Heart right ventricle (tissue), 12 donors: ENCODE measurements around the gene PCDHGA10. TPM values are rescaled to one million over a fixed set of nuclear protein-coding genes. Genes with fewer than 3 reads are reported as not detected.

Experiments
- polyA plus RNA-seq, 2 donors: library from polyadenylated mRNA; stranded (reverse); fragments of 200-250 nt; gene quantifications; one replicate each; pipeline ENCODE4 v1.2.3, GENCODE V29; 2013
- total RNA-seq, 10 donors: library from RNA; stranded (reverse); fragmentation: NEBNext Ultra II Directional in 3 of 10; extraction: Animal tissue kit (Norgen Biotek cat#: 25700) in 3 of 10; gene quantifications; one replicate each; pipeline versions ENCODE4 v1.2.1 to v1.2.4, GENCODE V29; 2021 to 2023
- donor health status: ischemic (EF 13 %, LVEDD 7.1; RV severe dilation, severe dysfunction).
- donor health status: healthy with polysubstance abuse.
- donor health status: DM: no; HTN: yes; CAD: no.
- donor health status: DM: no; HTN: no; CAD: no.
- donor health status: ischemic (EF 25% LVEDD 6.9; RV normal size, moderate dysfunction).
- donor health status: ischemic (EF 25% LVEDD 5.7; RV mildly dilated, moderate dysfunction).
- donor health status: healthy.
- donor health status: nonischemic (EF 11% LVEDD 7.7; RV severe dilation, severe dysfunction).
- donor health status: DM: yes; HTN: yes; CAD: no.
- donor health status: PGD.
- donor health status: ischemic (EF 29% LVEDD 5.4; RV normal size, mild dysfunction).
- donor health status: nonischemic (EF 23%, LVEDD 6.1; RV moderate dilation, normal function).

PCDHGA10 gene
- total and polyA plus RNA-seq, 12 donors = 0.52 to 7.8 (median 6.3) TPM

Other genes with a start within 250 kb of the PCDHGA10 start
Only the 30 nearest of the 37 such genes appear.
- gene PCDHB10, start 220.6 kb upstream of the PCDHGA10 start, total RNA-seq = 1 to 10 TPM in 3 of 10 donors, under 1 TPM in 7; 0.28 to 1.3 (median 0.68) TPM
- gene PCDHB10, start 220.6 kb upstream of the PCDHGA10 start, polyA plus RNA-seq = under 1 TPM; 0.42 to 0.59 TPM
- gene PCDHB11, start 213.4 kb upstream of the PCDHGA10 start, total RNA-seq = 1 to 10 TPM in 7 of 10 donors, under 1 TPM in 3; 0.64 to 2.8 (median 1.4) TPM
- gene PCDHB11, start 213.4 kb upstream of the PCDHGA10 start, polyA plus RNA-seq = under 1 TPM; 0.26 to 0.37 TPM
- gene PCDHB12, start 204.3 kb upstream of the PCDHGA10 start, total RNA-seq = 1 to 10 TPM in 6 of 10 donors, under 1 TPM in 4; 0.79 to 1.7 (median 1.1) TPM
- gene PCDHB12, start 204.3 kb upstream of the PCDHGA10 start, polyA plus RNA-seq = under 1 TPM; 0.51 to 0.58 TPM
- 1 to 10 TPM; 2.7 to 5.4 (median 3.6) TPM for gene PCDHB13, start 199.1 kb upstream of the PCDHGA10 start, total RNA-seq
- gene PCDHB13, start 199.1 kb upstream of the PCDHGA10 start, polyA plus RNA-seq = 1 to 10 TPM; 1.0 to 1.3 TPM
- gene PCDHB14, start 189.6 kb upstream of the PCDHGA10 start, total RNA-seq = 1 to 10 TPM; 1.4 to 9.0 (median 4.2) TPM
- gene PCDHB14, start 189.6 kb upstream of the PCDHGA10 start, polyA plus RNA-seq = 1 to 10 TPM; 1.2 to 2.2 TPM
- gene PCDHB15, start 167.6 kb upstream of the PCDHGA10 start, total RNA-seq = 10 to 100 TPM in 2 of 10 donors, 1 to 10 TPM in 8; 3.3 to 10.5 (median 5.2) TPM
- 1 to 10 TPM; 2.3 to 3.4 TPM for gene PCDHB15, start 167.6 kb upstream of the PCDHGA10 start, polyA plus RNA-seq
- under 1 TPM in 2 of 10 donors, not detected in 8; 0.28 TPM for gene SLC25A2, start 108.9 kb upstream of the PCDHGA10 start, total RNA-seq
- gene SLC25A2, start 108.9 kb upstream of the PCDHGA10 start, polyA plus RNA-seq = under 1 TPM in 1 of 2 donors, not detected in 1; 0.22 TPM
- gene TAF7, start 92.2 kb upstream of the PCDHGA10 start, total RNA-seq = 100 to 1,000 TPM in 8 of 10 donors, 10 to 100 TPM in 2; 93.4 to 111 (median 107) TPM
- 10 to 100 TPM; 33.1 to 89.9 TPM for gene TAF7, start 92.2 kb upstream of the PCDHGA10 start, polyA plus RNA-seq
- 1 to 10 TPM; 2.1 to 5.0 (median 2.8) TPM for gene PCDHGA1, start 82.5 kb upstream of the PCDHGA10 start, total RNA-seq
- 1 to 10 TPM in 1 of 2 donors, under 1 TPM in 1; 0.57 to 1.5 TPM for gene PCDHGA1, start 82.5 kb upstream of the PCDHGA10 start, polyA plus RNA-seq
- 10 to 100 TPM in 6 of 10 donors, 1 to 10 TPM in 4; 7.0 to 15.3 (median 12.2) TPM for gene PCDHGA2, start 74.2 kb upstream of the PCDHGA10 start, total RNA-seq
- gene PCDHGA2, start 74.2 kb upstream of the PCDHGA10 start, polyA plus RNA-seq = 1 to 10 TPM; 1.6 to 2.0 TPM
- gene PCDHGA3, start 69.2 kb upstream of the PCDHGA10 start, total RNA-seq = 10 to 100 TPM; 10.0 to 21.0 (median 15.2) TPM
- gene PCDHGA3, start 69.2 kb upstream of the PCDHGA10 start, polyA plus RNA-seq = 1 to 10 TPM; 1.3 to 7.5 TPM
- gene PCDHGB1, start 62.9 kb upstream of the PCDHGA10 start, total RNA-seq = 10 to 100 TPM in 3 of 10 donors, 1 to 10 TPM in 7; 5.2 to 13.2 (median 9.0) TPM
- 1 to 10 TPM in 1 of 2 donors, under 1 TPM in 1; 0.19 to 7.2 TPM for gene PCDHGB1, start 62.9 kb upstream of the PCDHGA10 start, polyA plus RNA-seq
- 10 to 100 TPM in 8 of 10 donors, 1 to 10 TPM in 2; 7.4 to 16.0 (median 10.5) TPM for gene PCDHGA4, start 58.0 kb upstream of the PCDHGA10 start, total RNA-seq
- 1 to 10 TPM in 1 of 2 donors, under 1 TPM in 1; 0.70 to 4.8 TPM for gene PCDHGA4, start 58.0 kb upstream of the PCDHGA10 start, polyA plus RNA-seq
- gene PCDHGB2, start 53.0 kb upstream of the PCDHGA10 start, total RNA-seq = 10 to 100 TPM in 7 of 10 donors, 1 to 10 TPM in 3; 8.2 to 17.0 (median 11.5) TPM
- gene PCDHGB2, start 53.0 kb upstream of the PCDHGA10 start, polyA plus RNA-seq = 1 to 10 TPM in 1 of 2 donors, under 1 TPM in 1; 0.64 to 5.2 TPM
- gene PCDHGA5, start 48.8 kb upstream of the PCDHGA10 start, total RNA-seq = 1 to 10 TPM; 5.5 to 9.7 (median 7.1) TPM
- gene PCDHGA5, start 48.8 kb upstream of the PCDHGA10 start, polyA plus RNA-seq = 1 to 10 TPM in 1 of 2 donors, under 1 TPM in 1; 0.59 to 5.3 TPM
- gene PCDHGB3, start 42.7 kb upstream of the PCDHGA10 start, total RNA-seq = 10 to 100 TPM in 3 of 10 donors, 1 to 10 TPM in 7; 7.0 to 14.0 (median 9.3) TPM
- 1 to 10 TPM in 1 of 2 donors, under 1 TPM in 1; 0.39 to 5.1 TPM for gene PCDHGB3, start 42.7 kb upstream of the PCDHGA10 start, polyA plus RNA-seq
- gene PCDHGA6, start 39.1 kb upstream of the PCDHGA10 start, total RNA-seq = 10 to 100 TPM in 1 of 10 donors, 1 to 10 TPM in 9; 5.4 to 10.6 (median 8.1) TPM
- gene PCDHGA6, start 39.1 kb upstream of the PCDHGA10 start, polyA plus RNA-seq = 1 to 10 TPM; 1.2 to 9.4 TPM
- gene PCDHGA7, start 30.2 kb upstream of the PCDHGA10 start, total RNA-seq = 10 to 100 TPM in 1 of 10 donors, 1 to 10 TPM in 9; 5.9 to 11.5 (median 8.1) TPM
- gene PCDHGA7, start 30.2 kb upstream of the PCDHGA10 start, polyA plus RNA-seq = 1 to 10 TPM in 1 of 2 donors, under 1 TPM in 1; 0.54 to 6.4 TPM
- gene PCDHGB4, start 25.3 kb upstream of the PCDHGA10 start, total RNA-seq = 10 to 100 TPM in 1 of 10 donors, 1 to 10 TPM in 9; 5.1 to 10.9 (median 7.3) TPM
- 1 to 10 TPM in 1 of 2 donors, under 1 TPM in 1; 0.96 to 3.3 TPM for gene PCDHGB4, start 25.3 kb upstream of the PCDHGA10 start, polyA plus RNA-seq
- 10 to 100 TPM in 1 of 10 donors, 1 to 10 TPM in 9; 7.2 to 11.2 (median 8.7) TPM for gene PCDHGA8, start 20.4 kb upstream of the PCDHGA10 start, total RNA-seq
- gene PCDHGA8, start 20.4 kb upstream of the PCDHGA10 start, polyA plus RNA-seq = 1 to 10 TPM in 1 of 2 donors, under 1 TPM in 1; 0.28 to 3.7 TPM
- 10 to 100 TPM in 2 of 10 donors, 1 to 10 TPM in 8; 6.6 to 12.1 (median 8.2) TPM for gene PCDHGB5, start 15.0 kb upstream of the PCDHGA10 start, total RNA-seq
- 1 to 10 TPM; 1.6 to 3.8 TPM for gene PCDHGB5, start 15.0 kb upstream of the PCDHGA10 start, polyA plus RNA-seq
- gene PCDHGA9, start 10.2 kb upstream of the PCDHGA10 start, total RNA-seq = 1 to 10 TPM; 4.0 to 8.3 (median 6.0) TPM
- 1 to 10 TPM in 1 of 2 donors, under 1 TPM in 1; 0.55 to 7.1 TPM for gene PCDHGA9, start 10.2 kb upstream of the PCDHGA10 start, polyA plus RNA-seq
- 10 to 100 TPM in 1 of 10 donors, 1 to 10 TPM in 9; 4.6 to 10.2 (median 6.6) TPM for gene PCDHGB6, start 5.0 kb upstream of the PCDHGA10 start, total RNA-seq
- gene PCDHGB6, start 5.0 kb upstream of the PCDHGA10 start, polyA plus RNA-seq = 1 to 10 TPM; 1.1 to 5.8 TPM
- gene PCDHGB7, start 4.7 kb downstream of the PCDHGA10 start, total RNA-seq = 10 to 100 TPM in 8 of 10 donors, 1 to 10 TPM in 2; 5.9 to 12.6 (median 10.5) TPM
- gene PCDHGB7, start 4.7 kb downstream of the PCDHGA10 start, polyA plus RNA-seq = 1 to 10 TPM; 1.9 to 5.6 TPM
- gene PCDHGA11, start 8.1 kb downstream of the PCDHGA10 start, total RNA-seq = 1 to 10 TPM; 3.3 to 8.5 (median 5.4) TPM
- 1 to 10 TPM in 1 of 2 donors, under 1 TPM in 1; 0.74 to 7.2 TPM for gene PCDHGA11, start 8.1 kb downstream of the PCDHGA10 start, polyA plus RNA-seq
- 1 to 10 TPM; 5.4 to 9.2 (median 6.1) TPM for gene PCDHGA12, start 17.5 kb downstream of the PCDHGA10 start, total RNA-seq
- gene PCDHGA12, start 17.5 kb downstream of the PCDHGA10 start, polyA plus RNA-seq = 1 to 10 TPM; 1.6 to 5.3 TPM
- gene PCDHGC3, start 63.0 kb downstream of the PCDHGA10 start, total RNA-seq = 10 to 100 TPM; 12.8 to 19.5 (median 15.9) TPM
- gene PCDHGC3, start 63.0 kb downstream of the PCDHGA10 start, polyA plus RNA-seq = 10 to 100 TPM; 43.4 to 48.6 TPM
- gene PCDHGC4, start 72.0 kb downstream of the PCDHGA10 start, total RNA-seq = 1 to 10 TPM; 1.7 to 4.3 (median 3.1) TPM
- 1 to 10 TPM in 1 of 2 donors, under 1 TPM in 1; 0.12 to 5.0 TPM for gene PCDHGC4, start 72.0 kb downstream of the PCDHGA10 start, polyA plus RNA-seq
- gene PCDHGC5, start 76.1 kb downstream of the PCDHGA10 start, total RNA-seq = 1 to 10 TPM; 2.2 to 4.9 (median 3.3) TPM
- 10 to 100 TPM in 1 of 2 donors, under 1 TPM in 1; 0.38 to 10.2 TPM for gene PCDHGC5, start 76.1 kb downstream of the PCDHGA10 start, polyA plus RNA-seq
- gene DIAPH1, start 206.0 kb downstream of the PCDHGA10 start, total RNA-seq = 10 to 100 TPM; 27.3 to 93.2 (median 46.9) TPM
- 10 to 100 TPM; 28.4 to 48.6 TPM for gene DIAPH1, start 206.0 kb downstream of the PCDHGA10 start, polyA plus RNA-seq